Globus pallidus (tissue), 1 donor: Measurements from ENCODE around the gene LRTM2.
A peak's percentile ranks its signal among the peaks of the same experiment; 100 is the strongest.

Experiments used
- DNase-seq: peaks from one replicate; pipeline ENCODE4 v3.0.0-alpha.2; 2015; ENCODE audit warnings: low spot score

LRTM2 gene

GRCh38 chr12:1797991-1798640, 22.2 kb upstream of the LRTM2 start:
- DNase-seq: no peak

- DNase-seq: no peak
Observed at GRCh38 chr12:1798641-1799020, 21.7 kb upstream of the LRTM2 start.

GRCh38 chr12:1799051-1799881, 21.1 kb upstream of the LRTM2 start:
- DNase-seq: no peak

GRCh38 chr12:1799882-1800400, 20.4 kb upstream of the LRTM2 start:
- DNase-seq: no peak

GRCh38 chr12:1800401-1801302, 19.7 kb upstream of the LRTM2 start:
- peak; percentile 64 for DNase-seq

GRCh38 chr12:1801303-1801975, 18.9 kb upstream of the LRTM2 start:
- DNase-seq: no peak

- no peak for DNase-seq
Observed at GRCh38 chr12:1803736-1804135, 16.6 kb upstream of the LRTM2 start.

GRCh38 chr12:1804545-1805332, 15.6 kb upstream of the LRTM2 start:
- peak; percentile 91 for DNase-seq

GRCh38 chr12:1805441-1806081, 14.8 kb upstream of the LRTM2 start:
- no peak for DNase-seq

GRCh38 chr12:1806301-1807086, 13.9 kb upstream of the LRTM2 start:
- no peak for DNase-seq

- DNase-seq: no peak
Observed at GRCh38 chr12:1807087-1807860, 13.1 kb upstream of the LRTM2 start.

GRCh38 chr12:1808036-1808797, 12.1 kb upstream of the LRTM2 start:
- no peak for DNase-seq

GRCh38 chr12:1808798-1809480, 11.4 kb upstream of the LRTM2 start:
- no peak for DNase-seq

- no peak for DNase-seq
Observed at GRCh38 chr12:1809591-1810190, 10.7 kb upstream of the LRTM2 start.

GRCh38 chr12:1810201-1810930, 10.0 kb upstream of the LRTM2 start:
- no peak for DNase-seq

GRCh38 chr12:1810931-1811280, 9.5 kb upstream of the LRTM2 start:
- no peak for DNase-seq
